ENCODE data around the gene BGN.

Gene BGN

GRCh38 chrX:153494541-153495361, at the start of gene BGN:
BGN (plus strand) TSS chrX:153494980; CDS start chrX:153504632, 9,652 bp downstream.
- DNase-seq (ENCODE audit: low read depth) = no peak

- no peak for DNase-seq (ENCODE audit: low read depth)
Observed at GRCh38 chrX:153445106-153445855, 49.5 kb upstream of the BGN start.

- no peak for DNase-seq (ENCODE audit: low read depth)
Observed at GRCh38 chrX:153445856-153446635, 48.7 kb upstream of the BGN start, which contains the start of gene TREX2. TREX2 (minus strand) TSS chrX:153446056; CDS start chrX:153445430, 626 bp downstream.

GRCh38 chrX:153446636-153446936, 48.2 kb upstream of the BGN start:
- no peak for DNase-seq (ENCODE audit: low read depth)

GRCh38 chrX:153446950-153447580, 47.7 kb upstream of the BGN start:
- DNase-seq (ENCODE audit: low read depth) = no peak

- no peak for DNase-seq (ENCODE audit: low read depth)
Observed at GRCh38 chrX:153447581-153447960, 47.2 kb upstream of the BGN start.

GRCh38 chrX:153448556-153449367, 46.0 kb upstream of the BGN start:
- DNase-seq (ENCODE audit: low read depth) = no peak

- DNase-seq (ENCODE audit: low read depth) = no peak
Observed at GRCh38 chrX:153449368-153450113, 45.2 kb upstream of the BGN start.

GRCh38 chrX:153450114-153450948, 44.4 kb upstream of the BGN start:
- no peak for DNase-seq (ENCODE audit: low read depth)

GRCh38 chrX:153450949-153451277, 43.9 kb upstream of the BGN start:
- DNase-seq (ENCODE audit: low read depth) = no peak

GRCh38 chrX:153454901-153455550, 39.8 kb upstream of the BGN start:
- DNase-seq (ENCODE audit: low read depth) = no peak

GRCh38 chrX:153455571-153455970, 39.2 kb upstream of the BGN start:
- no peak for DNase-seq (ENCODE audit: low read depth)

GRCh38 chrX:153456161-153456560, 38.6 kb upstream of the BGN start:
- no peak for DNase-seq (ENCODE audit: low read depth)

GRCh38 chrX:153456704-153457103, 38.1 kb upstream of the BGN start:
- no peak for DNase-seq (ENCODE audit: low read depth)

GRCh38 chrX:153457136-153457825, 37.5 kb upstream of the BGN start:
- no peak for DNase-seq (ENCODE audit: low read depth)

- DNase-seq (ENCODE audit: low read depth) = no peak
Observed at GRCh38 chrX:153457827-153458466, 36.8 kb upstream of the BGN start.

GRCh38 chrX:153458476-153458875, 36.3 kb upstream of the BGN start:
- DNase-seq (ENCODE audit: low read depth) = no peak

- no peak for DNase-seq (ENCODE audit: low read depth)
Observed at GRCh38 chrX:153459986-153460385, 34.8 kb upstream of the BGN start.

Measured in stromal cell of bone marrow (primary cell).